C4-2B (cell line): Measurements from ENCODE around the gene ALDH9A1.

Experiments
- ZFX ChIP-seq: fragments of 450-650 bp; IDR thresholded peaks from 2 replicates; pipeline ENCODE4 v1.6.1; 2017
- TF ChIP-seq, protein P1 (sequence below): fragments of 450-650 bp; conservative IDR thresholded peaks from 2 replicates; pipeline ENCODE4 v1.5.1; 2017; ENCODE audit warnings: mild to moderate bottlenecking

DNA sequence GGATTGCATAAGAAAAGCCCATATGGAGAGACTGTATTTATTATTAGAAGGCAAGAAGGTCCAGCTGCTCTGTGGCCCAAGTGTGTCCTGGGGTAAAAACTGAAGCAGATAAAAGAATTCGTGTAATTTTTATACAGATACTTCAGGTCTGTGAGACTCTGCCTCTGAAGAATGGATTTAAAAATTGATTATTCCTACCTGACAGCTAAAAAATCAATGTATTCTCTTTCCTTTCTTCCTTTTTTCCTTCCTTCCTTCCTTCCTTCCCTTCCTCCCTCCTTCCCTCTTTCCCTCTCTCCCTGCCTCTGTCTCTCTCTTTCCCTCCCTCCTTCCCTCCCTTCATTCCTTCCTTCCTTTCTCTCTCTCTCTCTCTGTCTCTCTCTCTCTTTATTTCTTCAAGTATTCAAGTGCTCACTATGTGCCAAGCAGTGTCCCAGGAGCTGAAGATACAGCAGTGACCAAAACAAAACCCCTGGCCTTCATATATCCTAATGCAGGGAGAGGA is 78.7 kb downstream of the ALDH9A1 start:
- TF ChIP-seq, protein P1, sequence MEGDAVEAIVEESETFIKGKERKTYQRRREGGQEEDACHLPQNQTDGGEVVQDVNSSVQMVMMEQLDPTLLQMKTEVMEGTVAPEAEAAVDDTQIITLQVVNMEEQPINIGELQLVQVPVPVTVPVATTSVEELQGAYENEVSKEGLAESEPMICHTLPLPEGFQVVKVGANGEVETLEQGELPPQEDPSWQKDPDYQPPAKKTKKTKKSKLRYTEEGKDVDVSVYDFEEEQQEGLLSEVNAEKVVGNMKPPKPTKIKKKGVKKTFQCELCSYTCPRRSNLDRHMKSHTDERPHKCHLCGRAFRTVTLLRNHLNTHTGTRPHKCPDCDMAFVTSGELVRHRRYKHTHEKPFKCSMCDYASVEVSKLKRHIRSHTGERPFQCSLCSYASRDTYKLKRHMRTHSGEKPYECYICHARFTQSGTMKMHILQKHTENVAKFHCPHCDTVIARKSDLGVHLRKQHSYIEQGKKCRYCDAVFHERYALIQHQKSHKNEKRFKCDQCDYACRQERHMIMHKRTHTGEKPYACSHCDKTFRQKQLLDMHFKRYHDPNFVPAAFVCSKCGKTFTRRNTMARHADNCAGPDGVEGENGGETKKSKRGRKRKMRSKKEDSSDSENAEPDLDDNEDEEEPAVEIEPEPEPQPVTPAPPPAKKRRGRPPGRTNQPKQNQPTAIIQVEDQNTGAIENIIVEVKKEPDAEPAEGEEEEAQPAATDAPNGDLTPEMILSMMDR = no peak
- TF ChIP-seq ZFX = no peak
